ENCODE results near the gene STAG2. TPM values are rescaled to one million over a fixed set of nuclear protein-coding genes. Genes with fewer than 3 reads are reported as not detected.

Gene STAG2
- total and polyA plus RNA-seq, 2 experiments from 2014 or later = 16.5 to 70.9 TPM

- H3K4me1 ChIP-seq (ENCODE audit: insufficient read depth) = no peaks in the 10 kb centered on the region
- no peak overlapping the region for H2AFZ ChIP-seq
- H3K36me3 ChIP-seq (replicated peaks; ENCODE audit: insufficient read depth, low read depth) = no peaks in the 10 kb centered on the region
- 44% methylated on average over 1 of the region's 1 CpG for WGBS (ENCODE audit: low lambda C conversion rate, missing lambda C conversion rate)
- H3K27ac ChIP-seq = no peak overlapping the region
- no peaks in the 10 kb centered on the region for H3K27me3 ChIP-seq
- no peaks in the 10 kb centered on the region for H3K79me2 ChIP-seq
- no peak overlapping the region for H3K4me2 ChIP-seq
- no peak overlapping the region for H3K4me3 ChIP-seq
- H4K20me1 ChIP-seq (ENCODE audit: insufficient read depth, poor library complexity, severe bottlenecking) = no peaks in the 10 kb centered on the region
- no peaks in the 10 kb centered on the region for H3K9me3 ChIP-seq (ENCODE audit: low read depth)
- H3K9me2 ChIP-seq (replicated peaks; ENCODE audit: insufficient read depth) = no peaks in the 10 kb centered on the region
- DNase-seq (ENCODE audit: low spot score) = no peak
- TF ChIP-seq EZH2phosphoT487 (IDR thresholded peaks at IDR 0.05; ENCODE audit: low read depth, severe bottlenecking, unreplicated experiment) (no peak), EZH2 (IDR thresholded peaks at IDR 0.05; ENCODE audit: borderline replicate concordance) (no peak)
- TF ChIP-seq, protein P1, sequence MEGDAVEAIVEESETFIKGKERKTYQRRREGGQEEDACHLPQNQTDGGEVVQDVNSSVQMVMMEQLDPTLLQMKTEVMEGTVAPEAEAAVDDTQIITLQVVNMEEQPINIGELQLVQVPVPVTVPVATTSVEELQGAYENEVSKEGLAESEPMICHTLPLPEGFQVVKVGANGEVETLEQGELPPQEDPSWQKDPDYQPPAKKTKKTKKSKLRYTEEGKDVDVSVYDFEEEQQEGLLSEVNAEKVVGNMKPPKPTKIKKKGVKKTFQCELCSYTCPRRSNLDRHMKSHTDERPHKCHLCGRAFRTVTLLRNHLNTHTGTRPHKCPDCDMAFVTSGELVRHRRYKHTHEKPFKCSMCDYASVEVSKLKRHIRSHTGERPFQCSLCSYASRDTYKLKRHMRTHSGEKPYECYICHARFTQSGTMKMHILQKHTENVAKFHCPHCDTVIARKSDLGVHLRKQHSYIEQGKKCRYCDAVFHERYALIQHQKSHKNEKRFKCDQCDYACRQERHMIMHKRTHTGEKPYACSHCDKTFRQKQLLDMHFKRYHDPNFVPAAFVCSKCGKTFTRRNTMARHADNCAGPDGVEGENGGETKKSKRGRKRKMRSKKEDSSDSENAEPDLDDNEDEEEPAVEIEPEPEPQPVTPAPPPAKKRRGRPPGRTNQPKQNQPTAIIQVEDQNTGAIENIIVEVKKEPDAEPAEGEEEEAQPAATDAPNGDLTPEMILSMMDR (IDR thresholded peaks at IDR 0.05; ENCODE audit: poor library complexity) = no peak
Measured at GRCh38 chrX:123943074-123943473, 18.4 kb upstream of the STAG2 start.

GRCh38 chrX:123943488-123943887 is 18.0 kb upstream of the STAG2 start:
- Histone ChIP-seq H3K9me3 (ENCODE audit: low read depth) (no peaks in the 10 kb centered on the region), H2AFZ (no peak overlapping the region), H3K4me1 (ENCODE audit: insufficient read depth) (no peaks in the 10 kb centered on the region), H3K27ac (no peak overlapping the region), H3K36me3 (replicated peaks; ENCODE audit: insufficient read depth, low read depth) (no peaks in the 10 kb centered on the region), H3K9me2 (replicated peaks; ENCODE audit: insufficient read depth) (no peaks in the 10 kb centered on the region), H3K4me3 (no peak overlapping the region), H4K20me1 (ENCODE audit: insufficient read depth, poor library complexity, severe bottlenecking) (no peaks in the 10 kb centered on the region), H3K79me2 (no peaks in the 10 kb centered on the region), H3K4me2 (no peak overlapping the region), H3K27me3 (no peaks in the 10 kb centered on the region)
- no peak for DNase-seq (ENCODE audit: low spot score)
- no peak for TF ChIP-seq EZH2phosphoT487 (IDR thresholded peaks at IDR 0.05; ENCODE audit: low read depth, severe bottlenecking, unreplicated experiment)
- TF ChIP-seq EZH2 (IDR thresholded peaks at IDR 0.05; ENCODE audit: borderline replicate concordance) = no peak
- TF ChIP-seq, protein P1 (IDR thresholded peaks at IDR 0.05; ENCODE audit: poor library complexity) = no peak
- 57% methylated on average over 2 of the region's 2 CpGs for WGBS (ENCODE audit: low lambda C conversion rate, missing lambda C conversion rate)

GRCh38 chrX:123949846-123950245 is 11.7 kb upstream of the STAG2 start:
- DNase-seq (ENCODE audit: low spot score) = no peak
- Histone ChIP-seq H3K9me2 (replicated peaks; ENCODE audit: insufficient read depth) (no peaks in the 10 kb centered on the region), H3K27me3 (no peaks in the 10 kb centered on the region), H3K79me2 (no peaks in the 10 kb centered on the region), H4K20me1 (ENCODE audit: insufficient read depth, poor library complexity, severe bottlenecking) (no peaks in the 10 kb centered on the region), H3K4me1 (ENCODE audit: insufficient read depth) (no peaks in the 10 kb centered on the region), H3K27ac (no peak overlapping the region), H3K4me3 (no peak overlapping the region), H3K36me3 (replicated peaks; ENCODE audit: insufficient read depth, low read depth) (no peaks in the 10 kb centered on the region), H3K4me2 (no peak overlapping the region), H2AFZ (no peak overlapping the region), H3K9me3 (ENCODE audit: low read depth) (no peaks in the 10 kb centered on the region)
- 96% methylated on average over 2 of the region's 2 CpGs for WGBS (ENCODE audit: low lambda C conversion rate, missing lambda C conversion rate)
- TF ChIP-seq EZH2 (IDR thresholded peaks at IDR 0.05; ENCODE audit: borderline replicate concordance) (no peak), EZH2phosphoT487 (IDR thresholded peaks at IDR 0.05; ENCODE audit: low read depth, severe bottlenecking, unreplicated experiment) (no peak)
- TF ChIP-seq, protein P1 (IDR thresholded peaks at IDR 0.05; ENCODE audit: poor library complexity) = no peak
